Measurements from ENCODE around the gene FRMD5.
"Not testable (repeated sequence)": the region's sequence is repeated elsewhere in the genome, so short reads cannot be mapped to it uniquely, and the experiment has no call there.

FRMD5 gene

DNA sequence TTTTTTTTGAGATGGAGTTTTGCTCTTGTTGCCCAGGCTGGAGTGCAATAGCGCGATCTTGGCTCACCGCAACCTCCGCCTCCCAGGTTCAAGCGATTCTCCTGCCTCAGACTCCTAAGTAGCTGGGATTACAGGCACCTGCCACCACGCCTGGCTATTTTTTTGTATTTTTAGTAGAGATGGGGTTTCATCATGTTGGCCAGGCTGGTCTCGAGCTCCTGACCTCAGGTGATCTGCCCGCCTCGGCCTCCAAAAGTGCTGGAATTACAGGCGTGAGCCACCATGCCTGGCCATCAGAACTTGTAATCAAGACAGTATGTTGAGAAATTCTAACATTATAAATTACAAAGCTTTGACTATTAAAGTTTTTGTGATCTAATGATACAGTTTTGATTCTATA is 328.4 kb downstream of the FRMD5 start:
- DNase-seq; in situ Hi-C loops (cut with HindIII; ENCODE audit: low pct_ligation_motif_present, low pct_unique_long_range_greater_than_20kb, low sequenced_read_pairs): not testable (repeated sequence)

DNA sequence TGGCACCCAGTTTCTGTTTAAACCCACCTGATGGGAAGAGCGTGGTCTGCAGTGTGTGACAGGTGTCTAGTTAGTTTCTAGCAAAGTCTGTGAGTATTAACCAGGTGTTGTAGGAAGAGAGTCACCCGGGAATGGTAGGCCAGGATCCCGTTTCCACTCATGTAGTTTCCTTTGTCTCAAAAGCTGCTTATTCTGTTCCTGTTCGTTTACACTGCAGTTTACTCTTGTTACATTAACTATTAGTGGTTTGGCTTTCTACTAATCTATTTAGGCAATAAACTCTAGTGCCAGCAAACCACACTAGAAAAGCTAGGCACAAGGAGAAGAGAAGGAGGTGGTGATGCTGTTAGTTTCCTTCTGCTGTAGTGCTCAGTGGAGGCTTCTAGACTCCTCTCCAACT is 335.5 kb downstream of the FRMD5 start:
- no peak for DNase-seq
- in situ Hi-C loops (cut with HindIII; ENCODE audit: low pct_ligation_motif_present, low pct_unique_long_range_greater_than_20kb, low sequenced_read_pairs): no loop called here

DNA sequence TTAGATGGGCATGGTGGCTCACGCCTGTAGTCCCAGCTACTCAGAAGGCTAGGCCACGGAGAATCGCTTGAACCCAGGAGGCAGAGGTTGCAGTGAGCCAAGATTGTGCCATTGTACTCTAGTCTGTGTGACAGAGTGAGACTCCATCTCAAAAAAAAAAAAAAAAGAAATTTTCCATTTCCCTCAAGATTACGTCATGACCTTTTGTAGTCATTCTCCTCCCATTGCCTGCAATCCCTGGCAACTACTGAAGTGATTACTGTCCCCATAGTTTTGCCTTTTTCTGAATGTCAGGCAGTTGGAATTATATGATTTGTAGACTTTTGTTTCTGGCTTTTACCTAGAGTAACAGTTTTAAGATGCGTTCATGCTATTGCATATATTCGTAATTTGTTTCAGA is 340.3 kb downstream of the FRMD5 start:
- DNase-seq: no peak
- in situ Hi-C loops (cut with HindIII; ENCODE audit: low pct_ligation_motif_present, low pct_unique_long_range_greater_than_20kb, low sequenced_read_pairs): no loop called here

DNA sequence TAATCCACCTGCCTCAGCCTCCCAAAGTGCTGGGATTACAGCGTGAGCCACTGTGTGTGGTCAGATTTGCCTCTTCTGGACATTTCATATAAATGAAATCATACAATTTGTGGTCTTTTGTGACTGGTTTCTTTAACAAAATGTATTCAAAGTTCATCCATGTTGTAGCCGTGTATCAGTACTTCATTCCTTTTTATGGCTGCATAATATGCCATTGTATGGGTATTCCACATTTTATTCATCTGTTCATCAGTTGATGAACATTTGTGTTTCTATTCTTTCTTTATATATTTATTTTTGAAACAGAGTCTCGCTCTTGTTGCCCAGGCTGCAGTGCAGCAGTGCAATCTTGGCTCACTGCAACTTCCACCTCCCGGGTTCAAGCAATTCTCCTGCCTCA is 342.5 kb downstream of the FRMD5 start:
- DNase-seq: no peak
- in situ Hi-C loops (cut with HindIII; ENCODE audit: low pct_ligation_motif_present, low pct_unique_long_range_greater_than_20kb, low sequenced_read_pairs): no loop called here

DNA sequence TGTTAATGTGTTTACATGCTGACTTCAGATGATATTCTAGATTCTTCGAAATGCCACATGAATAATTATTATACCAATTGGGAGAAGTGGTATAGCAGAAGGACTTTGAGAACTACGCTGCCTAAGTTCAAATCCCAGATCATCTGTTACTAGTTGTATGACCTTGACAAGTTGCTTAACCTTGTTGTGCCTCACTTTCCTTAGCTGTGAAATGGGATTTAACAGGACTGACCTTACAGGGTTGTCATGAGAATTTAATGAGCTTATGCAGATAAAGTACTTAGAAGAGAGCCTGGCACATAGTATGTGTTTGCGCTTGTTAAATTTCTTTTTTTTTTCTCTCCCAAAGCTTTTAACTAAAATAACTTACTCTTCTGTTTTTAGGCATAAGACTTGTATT is 343.8 kb downstream of the FRMD5 start:
- in situ Hi-C loops (cut with HindIII; ENCODE audit: low pct_ligation_motif_present, low pct_unique_long_range_greater_than_20kb, low sequenced_read_pairs): no loop called here
- no peak for DNase-seq

DNA sequence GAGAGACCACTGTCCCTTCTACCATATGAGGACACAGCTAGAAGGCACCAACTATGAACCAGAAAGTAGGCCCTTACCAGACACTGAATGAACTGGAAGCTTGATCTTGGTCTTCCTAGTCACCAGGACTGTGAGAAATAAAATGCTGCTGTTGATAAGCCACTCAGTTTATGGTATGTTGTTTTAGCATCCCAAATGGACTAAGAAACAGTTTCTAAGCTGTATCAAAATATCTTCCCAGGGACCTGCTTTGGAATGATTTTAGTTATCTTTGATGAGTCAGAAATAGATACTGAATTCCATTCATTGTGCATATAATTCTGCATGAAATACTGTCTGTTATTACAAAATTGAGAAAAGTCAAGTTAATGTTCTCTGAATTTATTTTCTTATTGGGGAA is 349.6 kb downstream of the FRMD5 start:
- DNase-seq: no peak
- in situ Hi-C loops (cut with HindIII; ENCODE audit: low pct_ligation_motif_present, low pct_unique_long_range_greater_than_20kb, low sequenced_read_pairs): no loop called here

DNA sequence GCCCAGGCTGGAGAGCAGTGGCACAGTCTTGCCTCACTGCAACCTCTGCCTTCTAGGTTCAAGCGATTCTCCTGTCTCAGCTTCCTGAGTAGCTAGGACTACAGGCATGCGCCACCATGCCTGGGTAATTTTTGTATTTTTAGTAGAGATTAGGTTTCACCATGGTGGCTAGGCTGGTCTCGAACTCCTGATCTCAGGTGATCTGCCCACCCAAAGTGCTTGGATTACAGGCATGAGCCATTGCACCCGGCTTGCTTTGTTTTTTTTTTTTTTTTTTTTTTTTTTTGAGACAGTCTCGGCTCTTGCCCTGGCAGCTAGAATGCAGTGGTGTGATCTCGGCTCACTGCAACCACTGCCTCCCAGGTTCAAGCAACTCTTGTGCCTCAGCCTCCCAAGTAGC is 362.6 kb downstream of the FRMD5 start:
- in situ Hi-C loops (cut with HindIII; ENCODE audit: low pct_ligation_motif_present, low pct_unique_long_range_greater_than_20kb, low sequenced_read_pairs); DNase-seq: not testable (repeated sequence)

DNA sequence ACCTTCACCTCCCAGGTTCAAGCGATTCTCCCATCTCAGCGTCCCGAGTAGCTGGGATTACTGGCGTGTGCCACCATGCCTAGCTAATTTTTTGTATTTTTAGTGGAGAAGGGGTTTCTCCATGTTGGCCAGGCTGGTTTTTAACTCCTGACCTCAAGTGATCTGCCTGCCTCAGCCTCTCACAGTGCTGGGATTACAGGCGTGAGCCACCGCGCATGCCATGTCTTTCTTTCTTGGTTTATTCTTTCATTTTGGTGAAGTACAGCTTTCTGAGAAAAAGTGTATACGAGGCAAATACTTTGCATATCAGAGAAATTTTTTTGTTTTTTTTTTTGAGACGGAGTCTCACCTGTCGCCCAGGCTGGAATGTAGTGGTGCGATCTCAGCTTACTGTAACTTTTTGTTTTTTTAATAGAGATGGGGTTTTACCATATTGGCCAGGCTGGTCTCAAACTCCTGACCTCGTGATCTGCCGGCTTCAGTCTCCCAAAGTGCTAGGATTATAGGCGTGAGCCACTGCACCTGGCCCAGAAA is 363.5 kb downstream of the FRMD5 start:
- DNase-seq; in situ Hi-C loops (cut with HindIII; ENCODE audit: low pct_ligation_motif_present, low pct_unique_long_range_greater_than_20kb, low sequenced_read_pairs): not testable (repeated sequence)

DNA sequence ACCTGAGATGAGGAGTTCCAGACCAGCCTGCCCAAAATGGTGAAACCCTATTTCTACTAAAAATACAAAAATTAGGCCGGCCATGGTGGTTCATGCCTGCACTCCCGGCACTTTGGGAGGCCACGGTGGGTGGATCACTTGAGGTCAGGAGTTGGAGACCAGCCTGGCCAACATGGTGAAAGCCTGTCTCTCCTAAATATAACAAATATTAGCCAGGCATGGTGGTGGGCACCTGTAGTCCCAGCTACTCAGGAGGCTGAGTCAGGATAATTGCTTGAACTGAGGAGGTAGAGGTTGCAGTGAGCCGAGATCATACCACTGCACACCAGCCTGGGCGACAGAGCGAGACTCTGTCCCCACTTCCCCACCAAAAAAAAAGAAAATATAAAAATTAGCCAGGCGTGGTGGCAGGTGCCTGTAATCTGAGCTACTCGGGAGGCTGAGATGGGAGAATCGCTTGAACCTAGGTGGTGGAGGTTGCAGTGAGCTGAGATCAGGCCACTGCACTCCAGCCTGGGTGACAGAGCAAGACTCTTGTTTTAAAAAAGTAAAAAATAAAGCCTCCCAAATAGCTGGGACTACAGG is 364.3 kb downstream of the FRMD5 start:
- DNase-seq; in situ Hi-C loops (cut with HindIII; ENCODE audit: low pct_ligation_motif_present, low pct_unique_long_range_greater_than_20kb, low sequenced_read_pairs): not testable (repeated sequence)

DNA sequence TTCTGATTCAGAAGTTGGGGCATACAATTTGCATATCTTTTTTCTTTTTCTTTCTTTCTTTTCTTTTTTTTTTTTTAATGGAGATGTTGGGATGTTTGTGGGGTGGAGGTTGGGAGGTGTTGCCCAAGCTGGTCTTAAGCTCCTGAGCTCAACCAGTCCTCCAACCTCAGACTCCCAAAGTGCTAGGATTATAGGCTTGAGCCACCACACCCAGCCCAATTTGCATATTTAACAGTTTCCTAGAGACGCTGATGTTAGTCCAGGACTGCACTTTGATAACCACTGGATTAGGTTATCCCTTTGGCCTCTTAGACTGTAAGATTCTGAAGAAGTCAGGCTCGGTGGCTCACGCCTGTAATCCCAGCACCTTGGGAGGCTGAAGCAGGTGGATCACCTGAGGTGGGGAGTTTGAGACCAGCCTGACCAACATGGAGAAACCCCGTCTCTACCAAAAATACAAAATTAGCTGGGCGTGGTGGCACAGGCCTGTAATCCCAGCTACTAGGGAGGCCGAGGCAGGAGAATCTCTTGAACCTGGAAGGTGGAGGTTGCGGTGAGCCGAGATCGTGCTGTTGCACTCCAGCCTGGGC is 365.0 kb downstream of the FRMD5 start:
- DNase-seq; in situ Hi-C loops (cut with HindIII; ENCODE audit: low pct_ligation_motif_present, low pct_unique_long_range_greater_than_20kb, low sequenced_read_pairs): not testable (repeated sequence)

DNA sequence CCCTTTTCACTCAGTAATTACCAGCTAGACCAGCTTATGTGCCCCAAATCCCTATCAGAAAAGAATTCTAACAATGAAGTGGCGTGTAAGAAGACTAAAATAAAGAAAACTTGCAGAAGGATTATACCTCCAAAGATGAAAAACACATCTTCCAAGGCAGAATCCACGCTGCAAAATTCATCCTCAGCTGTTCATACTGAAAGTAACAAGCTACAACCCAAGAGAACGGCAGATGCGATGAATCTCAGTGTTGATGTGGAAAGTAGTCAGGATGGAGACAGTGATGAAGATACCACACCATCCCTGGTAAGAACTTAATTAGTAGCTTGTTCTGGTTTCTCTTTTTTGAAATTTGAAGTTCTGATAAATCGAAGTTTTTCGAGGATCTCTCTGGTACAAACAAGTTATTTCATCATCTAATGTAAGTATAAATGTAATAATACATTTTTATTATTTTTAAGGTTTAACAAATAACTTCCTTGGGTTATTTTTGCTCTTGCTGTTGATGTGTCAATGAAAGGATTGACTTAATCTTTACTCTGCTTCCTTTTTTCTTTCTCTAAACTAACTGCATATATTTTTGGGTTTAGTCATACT is 366.9 kb downstream of the FRMD5 start:
- in situ Hi-C loops (cut with HindIII; ENCODE audit: low pct_ligation_motif_present, low pct_unique_long_range_greater_than_20kb, low sequenced_read_pairs): no loop called here
- no peak for DNase-seq

DNA sequence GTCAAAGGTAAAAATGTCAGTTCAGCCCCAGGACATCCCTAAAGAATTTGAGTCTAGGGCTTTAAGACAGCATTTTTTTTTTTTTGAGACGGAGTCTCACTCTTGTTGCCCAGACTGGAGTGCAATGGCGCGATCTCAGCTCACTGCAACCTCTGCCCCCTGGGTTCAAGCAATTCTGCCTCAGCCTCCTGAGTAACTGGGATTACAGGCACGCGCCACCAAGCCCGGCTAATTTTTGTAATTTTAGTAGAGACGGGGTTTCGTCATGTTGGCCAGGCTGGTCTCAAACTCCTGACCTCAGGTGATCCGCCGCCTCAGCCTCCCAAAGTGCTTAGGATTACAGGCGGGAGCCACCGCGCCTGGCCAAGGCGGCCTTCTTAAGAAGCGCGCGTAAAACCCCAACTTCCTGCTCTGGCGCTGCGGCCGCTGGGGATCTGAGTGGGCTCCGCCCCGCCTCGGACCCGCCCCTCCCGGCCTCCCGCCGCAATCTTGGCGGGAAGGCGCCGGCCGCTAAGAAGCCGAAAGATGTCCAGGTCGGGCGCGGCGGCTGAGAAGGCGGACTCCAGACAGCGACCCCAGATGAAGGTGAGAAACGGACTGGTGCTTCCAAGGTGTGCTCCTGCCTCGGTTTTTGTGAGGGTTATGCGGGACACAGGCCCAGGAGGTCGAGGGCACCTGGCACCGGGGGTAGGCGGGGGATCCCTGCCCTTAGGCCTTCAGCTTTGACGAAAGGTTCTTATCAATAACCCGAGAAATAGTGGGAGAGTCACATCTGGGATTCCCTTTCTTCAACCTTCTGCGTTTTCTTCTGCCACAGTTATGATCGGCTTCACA is 368.3 kb downstream of the FRMD5 start, which contains the start of gene WDR76:
WDR76 (plus strand) TSS at position 495 of the 834 bp plus-strand sequence; CDS start at position 526, 31 bp downstream.
- in situ Hi-C loops (cut with HindIII; ENCODE audit: low pct_ligation_motif_present, low pct_unique_long_range_greater_than_20kb, low sequenced_read_pairs): no loop called here

DNA sequence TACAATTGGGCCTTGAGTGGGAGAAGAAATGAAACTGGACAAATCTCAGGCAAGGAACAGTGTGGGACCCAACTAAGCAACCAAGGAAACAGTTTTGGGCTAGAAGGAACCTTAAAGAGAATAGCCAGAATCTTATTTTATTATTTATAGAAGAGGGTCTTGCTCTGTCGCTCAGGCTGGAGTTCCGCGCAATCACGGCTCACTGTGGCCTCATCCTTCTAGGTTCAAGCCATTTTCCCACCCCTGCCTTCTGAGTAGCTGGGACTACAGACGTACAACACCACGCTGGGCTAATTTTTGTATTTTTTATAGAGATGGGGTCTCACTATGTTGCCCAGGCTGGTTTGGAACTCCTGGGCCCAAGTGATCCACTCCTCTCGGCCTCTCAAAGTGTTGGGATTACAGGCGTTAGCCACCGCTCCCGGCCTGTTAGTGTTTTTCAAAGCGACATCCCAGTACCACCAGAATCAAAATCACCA is 369.0 kb downstream of the FRMD5 start:
- in situ Hi-C loops (cut with HindIII; ENCODE audit: low pct_ligation_motif_present, low pct_unique_long_range_greater_than_20kb, low sequenced_read_pairs): no loop called here
- no peak for DNase-seq

More for the DNA sequence above, 368.3 kb downstream of the FRMD5 start, which contains the start of gene WDR76:
- peak; percentile 87 for DNase-seq

DNA sequence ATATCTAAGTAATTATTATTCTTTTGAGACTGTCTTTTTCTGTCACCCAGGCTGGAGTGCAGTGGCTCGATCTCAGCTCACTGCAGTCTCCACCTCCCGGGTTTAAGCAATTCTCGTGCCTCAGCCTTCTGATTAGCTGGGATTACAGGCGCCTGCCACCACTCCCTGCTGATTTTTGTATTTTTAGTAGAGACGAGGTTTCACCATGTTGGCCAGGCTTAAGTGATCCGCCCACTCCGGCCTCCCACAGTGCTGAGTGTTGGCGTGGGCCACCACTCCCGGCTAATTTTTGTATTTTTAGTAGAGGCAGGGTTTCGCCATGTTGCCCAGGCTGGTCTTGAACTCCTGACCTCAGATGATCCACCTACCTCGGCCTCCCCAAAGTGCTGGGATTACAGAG is 369.8 kb downstream of the FRMD5 start:
- in situ Hi-C loops (cut with HindIII; ENCODE audit: low pct_ligation_motif_present, low pct_unique_long_range_greater_than_20kb, low sequenced_read_pairs); DNase-seq: not testable (repeated sequence)

DNA sequence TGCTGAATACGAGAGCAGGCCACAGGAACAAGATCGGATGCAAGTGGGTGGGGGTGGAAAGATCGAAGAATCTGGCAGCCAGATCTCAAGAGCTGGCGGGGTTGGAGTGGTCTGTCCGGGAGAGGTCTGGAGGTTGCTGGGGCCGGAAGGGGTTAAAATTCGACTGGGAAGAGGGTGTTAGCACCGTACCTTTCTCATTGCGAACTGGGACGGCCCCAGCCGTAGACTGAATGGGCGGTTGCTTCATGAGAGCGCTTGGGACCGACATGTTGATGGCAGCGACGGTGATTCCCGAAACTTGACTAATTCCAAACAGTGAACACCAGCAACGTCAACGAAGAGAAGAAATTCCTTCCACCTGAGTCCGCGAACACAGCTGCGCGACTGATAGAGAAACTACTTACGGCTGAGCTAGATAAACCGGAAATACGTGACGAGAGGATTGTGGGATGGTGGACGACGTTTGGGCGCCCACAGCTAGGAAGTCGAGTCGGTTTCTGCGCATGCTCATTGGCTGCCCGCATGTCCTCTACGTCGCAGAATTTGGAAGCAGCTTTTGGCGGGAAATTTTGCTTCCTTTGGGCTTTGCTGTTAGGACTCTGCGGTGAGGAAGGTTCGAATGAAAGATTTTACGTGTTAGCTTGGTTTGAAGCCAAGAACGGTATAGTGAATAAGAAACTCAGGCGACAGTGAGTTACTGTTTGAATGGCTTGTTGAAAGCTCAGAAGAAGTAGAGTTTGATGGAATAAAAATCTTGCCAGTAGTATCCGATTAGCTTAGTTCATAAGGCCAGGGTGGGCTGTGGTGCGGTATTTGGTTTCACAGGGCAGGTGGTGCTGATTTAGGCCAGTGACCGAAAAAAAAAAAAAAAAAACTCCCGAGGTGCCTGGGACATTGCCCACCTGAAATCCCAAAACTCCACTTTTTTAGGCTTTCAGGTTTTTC is 370.5 kb downstream of the FRMD5 start, which contains the start of gene MFAP1:
MFAP1 (minus strand) TSS at position 389 of the 945 bp plus-strand sequence; CDS start at position 268, 121 bp downstream.
- in situ Hi-C loops (cut with HindIII; ENCODE audit: low pct_ligation_motif_present, low pct_unique_long_range_greater_than_20kb, low sequenced_read_pairs): no loop called here
- DNase-seq: peak; percentile 95

DNA sequence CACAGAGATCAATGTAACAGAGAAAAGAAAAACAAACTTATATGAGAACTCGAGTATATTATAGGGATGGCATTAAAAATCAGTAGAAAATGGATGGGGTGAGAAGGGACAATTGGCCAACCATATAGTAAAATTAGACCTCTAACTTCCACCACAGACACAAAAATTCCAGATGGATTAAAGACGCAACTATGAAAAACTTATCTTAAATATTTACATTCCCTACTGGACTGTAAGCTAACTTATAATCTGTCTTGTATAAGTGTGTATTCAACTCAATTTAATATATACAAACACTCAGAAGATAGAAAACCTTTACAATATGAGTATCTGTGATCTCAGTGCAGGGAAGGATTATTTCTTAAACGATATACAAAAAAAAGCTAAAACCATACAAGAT is 373.6 kb downstream of the FRMD5 start:
- in situ Hi-C loops (cut with HindIII; ENCODE audit: low pct_ligation_motif_present, low pct_unique_long_range_greater_than_20kb, low sequenced_read_pairs): no loop called here

More for the DNA sequence above, 373.6 kb downstream of the FRMD5 start:
- DNase-seq: no peak

Data from ACHN (cell line).